GM10266 (cell line): ENCODE data around the gene MAFF.

Experiments
- DNase-seq: peaks from one replicate; pipeline ENCODE4 v3.0.0; 2012; ENCODE audit errors: extremely low spot score
- CTCF ChIP-seq: IDR thresholded peaks from 2 replicates; pipeline ENCODE4 v1.5.1; 2012; ENCODE audit warnings: mild to moderate bottlenecking, low read depth; ENCODE audit not compliant: control insufficient read depth, insufficient read depth; ENCODE audit errors: missing control alignments

MAFF gene

GRCh38 chr22:38208551-38208968 lies 6.8 kb downstream of the MAFF start:
- TF ChIP-seq CTCF = no peak
- DNase-seq = no peak

GRCh38 chr22:38211556-38211955 lies 9.8 kb downstream of the MAFF start:
- TF ChIP-seq CTCF = no peak
- DNase-seq = no peak

GRCh38 chr22:38212442-38212841 lies 10.6 kb downstream of the MAFF start:
- TF ChIP-seq CTCF = no peak
- no peak for DNase-seq

GRCh38 chr22:38213319-38213989 lies 11.7 kb downstream of the MAFF start:
- no peak for TF ChIP-seq CTCF
- peak; percentile 79 for DNase-seq

- no peak for TF ChIP-seq CTCF
- peak; percentile 52 for DNase-seq
Observed at GRCh38 chr22:38213990-38214301, 12.2 kb downstream of the MAFF start.

GRCh38 chr22:38214302-38215056 lies 12.7 kb downstream of the MAFF start:
- DNase-seq = peak; percentile 74
- TF ChIP-seq CTCF = peak; percentile 23
